Lung (tissue), 12 donors: ENCODE data around the gene EVC2. TPM values are rescaled to one million over a fixed set of nuclear protein-coding genes. Genes with fewer than 3 reads are reported as not detected.

Experiments used
- ATAC-seq: fragments of 200-7000 bp; cut with Tn5 transposase; one replicate; pipeline ENCODE4 v1.9.1; 2020; ENCODE audit warnings: moderate number of reproducible peaks; ENCODE audit not compliant: insufficient read depth, low FRiP score
- DNase-seq, 3 donors: peaks; one replicate each; pipeline ENCODE4 v3.0.0-alpha.2; 2013 to 2017
- H3K27ac ChIP-seq, 2 donors: one replicate each; pipeline ENCODE4 v1.5.1; 2013; ENCODE audit warnings: mild to moderate bottlenecking in 2 of 2, moderate library complexity in 2 of 2, control low read depth in 1 of 2, inconsistent platforms in 1 of 2, low read depth in 1 of 2, low read length in 1 of 2
- H3K27me3 ChIP-seq, 3 donors: one replicate each; pipeline ENCODE4 v1.5.1; 2013; ENCODE audit warnings: low read length in 2 of 3; ENCODE audit not compliant: control insufficient read depth in 3 of 3, insufficient read depth in 3 of 3
- H3K36me3 ChIP-seq, 4 donors: one replicate each; pipeline ENCODE4 v1.5.1; 2013; ENCODE audit warnings: low read length in 4 of 4, mild to moderate bottlenecking in 1 of 4, moderate library complexity in 1 of 4; ENCODE audit not compliant: control insufficient read depth in 4 of 4, insufficient read depth in 4 of 4
- H3K4me1 ChIP-seq, 5 donors: one replicate each; pipeline ENCODE4 v1.5.1; 2013; ENCODE audit warnings: low read length in 5 of 5, mild to moderate bottlenecking in 2 of 5, moderate library complexity in 1 of 5; ENCODE audit not compliant: control insufficient read depth in 5 of 5, insufficient read depth in 5 of 5
- H3K4me3 ChIP-seq: one replicate; pipeline ENCODE4 v1.5.1; 2013; ENCODE audit warnings: mild to moderate bottlenecking, control low read depth, moderate library complexity
- H3K9ac ChIP-seq, 2 donors: one replicate each; pipeline ENCODE4 v1.5.1; 2013; ENCODE audit warnings: low read length in 2 of 2, control low read depth in 1 of 2; ENCODE audit not compliant: insufficient read depth in 1 of 2
- H3K9me3 ChIP-seq, 4 donors: one replicate each; pipeline ENCODE4 v1.5.1; 2013; ENCODE audit warnings: low read length in 3 of 4, mild to moderate bottlenecking in 1 of 4, moderate library complexity in 1 of 4; ENCODE audit not compliant: control insufficient read depth in 4 of 4, insufficient read depth in 3 of 4
- CTCF ChIP-seq: IDR thresholded peaks from 2 replicates; pipeline ENCODE4 v1.5.1; 2012; ENCODE audit warnings: mild to moderate bottlenecking; ENCODE audit errors: control extremely low read depth, extremely low read depth
- WGBS, 2 donors: extraction: QIAGEN DNeasy Blood & Tissue Kit; methylation state at CpG; one replicate each; pipeline ENCODE4 v1.1.7; 2013; 5-methylcytosine and 5-hydroxymethylcytosine counted together
- polyA plus RNA-seq, 2 donors: library from polyadenylated mRNA; stranded (reverse); fragments of 200-250 nt; gene quantifications; one replicate each; pipeline ENCODE4 v1.2.1, GENCODE V29; 2013
- total RNA-seq, 2 donors: library from RNA; depleted of rRNA in 1 of 2; stranded (reverse); fragments of >200 nt in 1 of 2; gene quantifications; one replicate each; pipeline ENCODE4 v1.2.1, GENCODE V29; 2014 to 2021
- donor health status: control.
- donor health status: control.
- donor health status: Bipolar disorder and iron deficiency.
- donor health status: healthy.
- donor health status: DM: yes; HTN: yes; CAD: no.

Gene EVC2
- total and polyA plus RNA-seq, 4 donors, result 1.5 to 11.9 (median 3.1) TPM

- no peak for TF ChIP-seq CTCF
- peaks cover 0 to 19% (median 6%) of the 10 kb centered on the region in 4 donors for H3K36me3 ChIP-seq
- peaks cover 0 to 3% (median 2%) of the 10 kb centered on the region in 5 donors for H3K4me1 ChIP-seq
- DNase-seq (no peak), ATAC-seq (no peak)
- H3K4me3 ChIP-seq, result no peak overlapping the region
- no peak overlapping the region for H3K9ac ChIP-seq
- H3K27me3 ChIP-seq, result no peaks in the 10 kb centered on the region
- H3K27ac ChIP-seq, result no peak overlapping the region
- H3K9me3 ChIP-seq, result peaks cover 0 to 4% (median 1%) of the 10 kb centered on the region in 4 donors
- WGBS, 2 donors, result 95% methylated on average over 4 of the region's 4 CpGs
Observed at GRCh38 chr4:5717449-5718158, 9.2 kb upstream of the EVC2 start.

- WGBS, 2 donors, result 68 to 82% methylated on average over 2 of the region's 2 CpGs
- Histone ChIP-seq H3K27ac (no peak overlapping the region), H3K9ac (no peak overlapping the region), H3K36me3 (peaks cover 0 to 19% (median 6%) of the 10 kb centered on the region in 4 donors), H3K4me1 (peaks cover 0 to 11% (median 5%) of the 10 kb centered on the region in 5 donors), H3K4me3 (no peak overlapping the region), H3K9me3 (peaks cover 0 to 4% (median 1%) of the 10 kb centered on the region in 4 donors), H3K27me3 (no peaks in the 10 kb centered on the region)
- no peak for TF ChIP-seq CTCF
- ATAC-seq, result no peak
- DNase-seq, result no peak
Observed at GRCh38 chr4:5716391-5716790, 8.0 kb upstream of the EVC2 start.

- DNase-seq, result no peak
- ATAC-seq, result no peak
- H3K9me3 ChIP-seq, result peaks cover 0 to 4% (median 1%) of the 10 kb centered on the region in 4 donors
- no peak overlapping the region for H3K27ac ChIP-seq
- H3K9ac ChIP-seq, result no peak overlapping the region
- H3K27me3 ChIP-seq, result no peaks in the 10 kb centered on the region
- no peak for TF ChIP-seq CTCF
- WGBS, 2 donors, result 65 to 69% methylated on average over 2 of the region's 2 CpGs
- H3K4me1 ChIP-seq, result peaks cover 0 to 14% (median 5%) of the 10 kb centered on the region in 5 donors
- H3K4me3 ChIP-seq, result no peak overlapping the region
- H3K36me3 ChIP-seq, result peaks cover 0 to 13% (median 2%) of the 10 kb centered on the region in 4 donors
Observed at GRCh38 chr4:5715357-5715756, 7.0 kb upstream of the EVC2 start.

GRCh38 chr4:5713861-5714260, 5.5 kb upstream of the EVC2 start:
- Histone ChIP-seq H3K27ac (no peak overlapping the region), H3K9me3 (peaks cover 0 to 4% (median 1%) of the 10 kb centered on the region in 4 donors), H3K4me3 (no peak overlapping the region), H3K9ac (no peak overlapping the region), H3K4me1 (peaks cover 0 to 21% (median 5%) of the 10 kb centered on the region in 5 donors), H3K27me3 (no peaks in the 10 kb centered on the region), H3K36me3 (peaks cover 0 to 3% (median 0%) of the 10 kb centered on the region in 4 donors)
- no peak for TF ChIP-seq CTCF
- DNase-seq, result no peak
- WGBS, 2 donors, result 83 to 88% methylated on average over 6 of the region's 6 CpGs
- no peak for ATAC-seq
